ENCODE results near the gene C12orf43.

Gene C12orf43

DNA sequence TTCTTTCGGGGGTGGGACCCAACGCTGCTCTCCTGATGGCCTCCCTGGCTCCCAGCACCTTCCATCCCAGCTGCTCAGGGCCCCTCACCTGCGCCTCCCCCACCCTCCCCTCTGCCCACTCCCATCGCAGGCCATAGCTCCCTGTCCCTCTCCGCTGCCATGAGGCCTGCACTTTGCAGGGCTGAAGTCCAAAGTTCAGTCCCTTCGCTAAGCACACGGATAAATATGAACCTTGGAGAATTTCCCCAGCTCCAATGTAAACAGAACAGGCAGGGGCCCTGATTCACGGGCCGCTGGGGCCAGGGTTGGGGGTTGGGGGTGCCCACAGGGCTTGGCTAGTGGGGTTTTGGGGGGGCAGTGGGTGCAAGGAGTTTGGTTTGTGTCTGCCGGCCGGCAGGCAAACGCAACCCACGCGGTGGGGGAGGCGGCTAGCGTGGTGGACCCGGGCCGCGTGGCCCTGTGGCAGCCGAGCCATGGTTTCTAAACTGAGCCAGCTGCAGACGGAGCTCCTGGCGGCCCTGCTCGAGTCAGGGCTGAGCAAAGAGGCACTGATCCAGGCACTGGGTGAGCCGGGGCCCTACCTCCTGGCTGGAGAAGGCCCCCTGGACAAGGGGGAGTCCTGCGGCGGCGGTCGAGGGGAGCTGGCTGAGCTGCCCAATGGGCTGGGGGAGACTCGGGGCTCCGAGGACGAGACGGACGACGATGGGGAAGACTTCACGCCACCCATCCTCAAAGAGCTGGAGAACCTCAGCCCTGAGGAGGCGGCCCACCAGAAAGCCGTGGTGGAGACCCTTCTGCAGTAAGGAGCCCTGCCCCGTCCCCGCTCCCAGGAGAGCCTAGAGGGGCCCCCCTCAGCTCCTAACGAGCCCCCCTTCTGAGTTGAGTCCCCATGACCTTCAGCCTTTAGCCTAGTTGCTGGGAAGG, 37.7 kb downstream of the C12orf43 start, which contains the start of gene HNF1A:
HNF1A (plus strand) TSS at position 248 of the 924 bp plus-strand sequence; CDS start at position 474, 226 bp downstream.
- DNase-seq (ENCODE audit: low read depth): no peak

DNA sequence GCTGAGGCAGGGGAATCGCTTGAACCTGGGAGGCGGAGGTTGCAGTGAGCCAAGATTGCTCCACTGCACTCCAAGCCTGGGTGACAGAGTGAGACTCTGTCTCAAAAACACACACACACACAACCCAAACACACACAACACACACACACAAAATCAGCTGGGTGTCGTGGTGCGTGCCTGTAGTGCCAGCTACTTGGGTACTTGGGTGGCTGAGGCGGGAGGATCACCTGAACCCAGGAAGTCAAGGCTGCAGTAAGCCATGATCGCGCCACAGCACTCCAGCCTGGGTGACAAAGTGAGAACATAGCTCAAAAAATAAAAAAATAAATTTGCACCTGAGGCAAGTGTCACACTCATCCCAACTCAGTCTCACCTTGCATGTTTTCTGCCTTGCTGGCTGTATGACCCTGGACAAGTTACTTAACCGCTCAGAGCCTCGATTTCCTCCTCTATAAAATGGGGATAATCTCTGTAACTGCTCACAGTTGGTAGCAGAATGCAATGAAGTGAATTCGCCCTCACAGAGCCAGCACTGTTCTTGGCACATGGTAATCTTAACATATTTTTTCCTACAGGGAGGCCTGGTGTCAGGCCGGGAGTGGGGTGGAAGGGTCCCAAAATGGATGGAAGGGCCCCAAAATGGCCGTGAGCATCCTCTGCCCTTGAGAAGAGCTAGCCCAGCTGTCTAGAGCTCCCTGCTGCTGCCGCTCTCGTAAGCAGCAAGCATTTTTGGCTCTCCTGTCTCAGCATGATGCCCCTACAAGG, 38.6 kb downstream of the C12orf43 start:
- no peak for DNase-seq (ENCODE audit: low read depth)

DNA sequence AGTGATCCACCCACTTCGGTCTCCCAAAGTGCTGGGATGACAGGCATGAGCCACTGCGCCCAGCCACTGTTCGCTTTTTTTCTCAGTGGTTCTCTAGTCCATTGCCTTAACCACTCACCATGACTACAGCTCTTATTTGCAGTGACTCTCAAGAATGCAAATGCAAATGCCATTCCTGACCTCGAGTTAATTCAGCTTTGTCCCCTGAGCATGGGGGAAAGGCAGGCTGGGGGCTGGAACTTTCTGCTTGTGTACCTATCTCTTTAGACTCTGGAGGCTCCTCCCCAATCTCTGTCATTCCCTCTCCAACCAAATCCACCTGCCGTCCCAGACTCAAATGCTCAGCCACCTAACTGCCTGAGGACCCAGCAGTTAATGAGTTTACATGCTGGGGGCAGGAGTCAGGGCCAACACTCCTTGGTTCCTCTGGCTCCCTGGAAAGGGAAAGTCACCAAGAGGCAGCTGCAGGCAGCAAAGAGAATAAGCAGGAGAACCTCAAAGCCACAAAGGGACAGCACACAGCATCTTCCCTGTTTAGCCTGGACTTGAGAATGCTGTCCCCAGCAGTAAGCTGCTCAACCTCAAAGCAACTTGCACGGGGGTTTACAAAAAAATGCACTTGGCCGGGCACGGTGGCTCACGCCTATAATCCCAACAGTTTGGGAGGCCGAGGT, 43.3 kb downstream of the C12orf43 start:
- DNase-seq (ENCODE audit: low read depth): no peak

DNA sequence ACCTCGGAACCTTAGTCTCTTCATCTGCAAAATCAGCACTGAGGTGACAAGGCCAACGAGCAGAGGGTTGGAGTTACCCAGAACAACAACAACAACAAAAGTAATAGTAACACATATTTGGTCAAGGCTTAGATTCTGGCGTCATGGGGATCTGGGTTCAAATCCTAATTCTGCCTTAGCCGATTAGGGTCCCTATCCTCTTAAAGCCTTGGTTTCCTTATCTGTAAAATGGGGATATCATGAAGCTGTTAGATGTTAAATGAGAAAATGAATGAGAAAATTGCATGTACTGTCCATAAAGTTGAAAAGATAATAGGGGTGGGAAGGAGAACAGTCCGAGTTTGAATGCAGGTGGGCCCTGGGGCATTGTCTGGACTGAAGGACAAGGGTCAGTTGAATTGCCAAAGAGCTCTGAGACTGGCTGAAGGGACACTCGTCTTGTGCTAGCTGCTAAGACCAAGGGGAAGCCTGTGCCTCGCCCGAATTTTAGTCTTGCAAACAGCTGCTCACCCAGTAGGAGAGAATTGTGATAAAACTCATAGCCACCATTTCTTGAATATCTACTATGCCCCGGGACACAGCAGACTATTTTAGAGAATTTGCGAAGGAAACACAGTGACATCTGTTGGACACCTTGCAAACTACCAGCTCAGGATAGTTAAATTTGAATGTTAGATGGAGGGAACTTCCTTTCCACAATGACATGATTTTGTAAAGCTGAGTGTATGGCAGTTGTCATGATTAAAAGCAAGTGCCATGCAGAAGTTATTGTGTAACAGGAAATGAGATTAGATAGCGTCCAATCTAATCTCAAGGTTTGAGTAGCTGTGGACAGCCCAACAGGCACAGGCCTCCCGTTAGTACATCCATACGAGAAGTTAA, 44.7 kb downstream of the C12orf43 start:
- peak; percentile 8 for DNase-seq (ENCODE audit: low read depth)

DNA sequence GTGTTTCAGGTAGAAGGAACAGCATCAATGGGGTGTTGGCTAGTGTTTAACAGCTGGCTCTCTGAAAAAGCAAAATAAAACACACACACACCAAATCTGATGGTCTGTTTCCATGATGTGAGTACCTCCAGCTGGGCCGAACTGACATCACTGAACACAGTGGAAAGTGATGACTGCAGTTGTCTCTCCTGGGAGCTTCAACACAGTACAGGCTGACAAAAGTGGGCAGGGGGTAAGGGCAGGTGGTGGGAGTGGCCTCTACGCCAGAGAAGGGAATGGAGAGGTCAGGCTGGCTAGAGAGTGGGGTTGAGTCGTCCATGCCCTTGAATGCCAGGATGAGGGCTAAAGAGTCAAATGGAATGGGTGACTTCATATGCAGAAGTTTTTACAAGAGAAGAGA, 46.0 kb downstream of the C12orf43 start:
- DNase-seq (ENCODE audit: low read depth): no peak

DNA sequence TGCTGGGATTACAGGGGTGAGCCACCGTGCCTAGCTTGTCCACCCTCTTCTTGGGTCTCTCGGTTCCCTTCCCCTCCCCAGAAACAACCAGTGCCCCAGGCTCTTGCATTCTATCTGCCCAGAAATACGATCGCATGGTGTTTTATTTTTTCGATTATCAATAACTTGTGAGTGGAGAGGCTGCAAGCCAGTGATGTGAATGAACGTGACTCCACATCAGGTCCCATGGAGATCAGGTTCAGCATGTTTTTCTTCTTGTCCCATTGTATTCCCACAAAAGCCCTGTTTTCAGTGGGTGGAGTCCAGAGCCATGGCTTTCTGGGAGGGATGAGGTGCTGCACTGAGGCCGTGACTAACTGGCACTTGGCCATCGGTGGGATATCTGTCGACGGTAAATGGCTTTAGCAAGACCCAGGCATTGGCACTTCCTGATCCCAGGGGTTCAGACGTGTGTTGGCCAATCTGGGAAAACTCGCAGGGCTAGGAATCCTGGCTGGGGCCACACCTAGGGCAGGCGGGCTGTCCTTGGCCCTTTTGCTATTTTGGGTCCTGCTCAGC, 50.7 kb downstream of the C12orf43 start:
- DNase-seq (ENCODE audit: low read depth): no peak

DNA sequence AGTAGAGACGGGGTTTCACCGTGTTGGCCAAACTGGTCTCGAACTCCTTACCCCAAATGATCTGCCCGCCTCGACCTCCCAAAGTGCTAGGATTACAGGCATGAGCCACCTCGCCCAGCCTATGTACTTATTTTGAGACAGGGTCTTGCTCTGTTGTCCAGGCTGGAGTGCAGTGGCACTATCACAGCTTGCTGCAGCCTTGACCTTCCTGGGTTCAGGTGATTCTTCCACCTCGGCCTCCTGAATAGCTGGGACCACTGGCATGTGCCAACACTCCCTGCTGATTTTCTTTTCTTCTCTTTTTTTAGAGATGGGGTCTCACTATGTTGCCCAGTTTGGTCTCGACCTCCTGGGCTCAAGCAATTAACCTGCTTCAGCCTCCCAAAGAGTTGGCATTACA, 52.0 kb downstream of the C12orf43 start:
- DNase-seq (ENCODE audit: low read depth): no peak

DNA sequence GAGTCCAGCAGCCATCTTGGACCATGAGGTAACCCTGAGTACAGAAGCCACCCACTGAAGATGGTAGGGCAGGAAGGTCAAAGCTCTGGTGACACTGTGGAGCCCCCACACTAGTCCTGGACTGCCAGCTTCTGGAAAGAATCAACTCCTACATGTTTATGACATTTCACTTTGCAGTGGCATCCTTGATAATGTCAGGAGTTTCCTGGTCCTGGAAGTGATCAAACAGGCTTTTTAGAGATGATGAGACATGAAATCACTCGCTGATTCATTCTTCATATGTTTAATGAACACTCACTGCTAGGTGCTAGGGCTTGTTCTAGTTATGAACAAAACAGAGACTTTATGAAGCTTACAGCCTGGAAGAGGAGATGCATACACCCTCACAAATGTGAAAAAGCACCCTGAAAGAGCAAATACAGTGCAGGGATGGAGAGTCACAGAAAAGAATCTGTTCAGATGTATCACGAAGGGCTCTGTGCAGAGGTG, 53.7 kb downstream of the C12orf43 start:
- no peak for DNase-seq (ENCODE audit: low read depth)

DNA sequence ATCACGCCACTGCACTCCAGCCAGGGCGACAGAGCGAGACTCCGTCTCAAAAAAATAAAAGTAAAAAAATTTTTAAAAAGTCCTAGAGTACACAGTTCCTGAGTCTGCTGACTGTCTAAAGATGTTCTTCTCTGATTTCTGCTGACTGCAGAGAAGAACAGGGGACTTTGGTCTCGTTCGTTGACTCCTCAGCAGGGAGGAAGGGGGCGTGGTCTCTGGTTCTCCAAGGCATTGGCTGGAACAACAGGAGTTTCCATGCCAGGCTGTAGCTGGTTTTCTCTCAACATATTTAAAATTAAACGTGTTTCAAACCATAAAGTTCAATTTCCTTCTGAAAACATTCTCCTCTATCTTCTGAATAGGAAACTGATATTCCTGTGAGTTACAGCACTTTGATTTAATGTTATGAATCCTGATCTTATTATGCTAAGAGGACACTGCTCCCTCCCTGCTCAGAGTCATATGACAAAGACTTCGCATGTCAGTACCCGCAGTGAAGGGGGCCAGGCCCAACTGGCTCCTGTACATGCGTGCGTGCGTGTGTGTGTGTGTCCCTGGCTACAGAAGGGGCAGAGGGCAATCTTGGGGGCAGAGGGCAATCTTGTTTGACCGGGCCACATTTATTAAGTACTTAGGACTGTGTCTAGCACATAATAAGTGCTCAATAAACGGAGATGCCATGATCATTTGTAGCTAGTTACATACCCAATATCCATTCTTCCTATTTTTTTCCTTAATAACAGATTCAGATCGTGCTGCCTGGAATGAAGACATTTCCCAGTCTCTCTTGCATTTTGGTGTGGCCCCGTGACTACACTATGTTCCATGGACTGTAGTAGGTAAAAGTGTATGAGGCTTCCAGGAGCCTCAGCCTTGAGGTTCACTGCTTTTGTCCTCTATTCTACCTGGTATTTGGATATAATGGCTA, 54.4 kb downstream of the C12orf43 start:
- no peak for DNase-seq (ENCODE audit: low read depth)

DNA sequence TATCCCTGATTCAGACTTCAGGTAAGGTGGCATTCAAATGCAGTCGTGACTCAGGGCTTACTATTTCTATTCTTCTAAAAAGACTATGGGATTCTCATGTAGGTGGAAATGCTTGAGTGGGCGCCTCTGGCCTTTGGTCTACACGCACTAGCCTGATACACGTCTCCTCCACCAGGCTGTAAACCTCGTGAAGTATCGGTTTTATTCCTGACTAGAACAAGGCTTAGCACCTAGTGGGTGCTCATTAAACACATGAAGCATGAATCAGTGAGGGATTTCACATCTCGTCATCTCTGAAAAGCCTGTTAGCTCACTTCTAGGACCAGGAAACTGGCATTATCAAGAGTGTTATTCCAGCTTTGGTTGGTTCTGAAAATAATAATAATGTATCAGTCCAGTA, 55.6 kb downstream of the C12orf43 start:
- DNase-seq (ENCODE audit: low read depth): no peak

DNA sequence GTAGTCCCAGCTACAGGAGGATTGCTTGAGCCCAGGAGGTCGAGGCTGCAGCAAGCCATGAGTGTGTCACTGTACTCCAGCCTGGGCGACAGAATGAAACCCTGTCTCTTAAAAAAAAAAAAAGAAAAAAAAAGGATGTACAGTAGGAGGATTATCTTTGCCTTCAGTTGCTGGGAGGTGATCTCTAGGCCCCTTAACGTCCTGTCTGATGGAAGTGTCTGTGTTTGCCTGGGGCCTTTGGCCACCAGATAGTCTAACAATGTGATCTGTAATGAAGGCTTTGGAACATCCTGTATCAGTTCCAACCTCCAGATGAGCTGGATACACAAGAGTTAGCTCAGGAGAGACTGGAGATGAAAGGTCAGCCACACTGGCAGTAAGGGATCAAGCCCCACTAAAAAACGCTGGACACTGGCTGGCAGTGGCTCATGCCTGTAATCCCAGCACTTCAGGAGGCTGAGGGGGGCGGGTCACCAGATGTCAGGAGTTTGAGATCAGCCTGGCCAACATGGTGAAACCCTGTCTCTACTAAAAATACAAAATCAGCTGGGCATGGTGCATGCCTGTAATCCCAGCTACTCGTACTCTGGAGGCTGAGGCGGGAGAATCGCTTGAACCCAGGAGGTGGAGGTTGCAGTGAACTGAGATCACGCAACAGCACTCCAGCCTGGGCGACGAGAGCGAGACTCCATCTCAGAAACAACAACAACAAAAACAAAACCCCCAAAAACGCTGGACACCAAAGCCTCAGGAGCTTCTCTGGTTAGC, 57.0 kb downstream of the C12orf43 start:
- no peak for DNase-seq (ENCODE audit: low read depth)

DNA sequence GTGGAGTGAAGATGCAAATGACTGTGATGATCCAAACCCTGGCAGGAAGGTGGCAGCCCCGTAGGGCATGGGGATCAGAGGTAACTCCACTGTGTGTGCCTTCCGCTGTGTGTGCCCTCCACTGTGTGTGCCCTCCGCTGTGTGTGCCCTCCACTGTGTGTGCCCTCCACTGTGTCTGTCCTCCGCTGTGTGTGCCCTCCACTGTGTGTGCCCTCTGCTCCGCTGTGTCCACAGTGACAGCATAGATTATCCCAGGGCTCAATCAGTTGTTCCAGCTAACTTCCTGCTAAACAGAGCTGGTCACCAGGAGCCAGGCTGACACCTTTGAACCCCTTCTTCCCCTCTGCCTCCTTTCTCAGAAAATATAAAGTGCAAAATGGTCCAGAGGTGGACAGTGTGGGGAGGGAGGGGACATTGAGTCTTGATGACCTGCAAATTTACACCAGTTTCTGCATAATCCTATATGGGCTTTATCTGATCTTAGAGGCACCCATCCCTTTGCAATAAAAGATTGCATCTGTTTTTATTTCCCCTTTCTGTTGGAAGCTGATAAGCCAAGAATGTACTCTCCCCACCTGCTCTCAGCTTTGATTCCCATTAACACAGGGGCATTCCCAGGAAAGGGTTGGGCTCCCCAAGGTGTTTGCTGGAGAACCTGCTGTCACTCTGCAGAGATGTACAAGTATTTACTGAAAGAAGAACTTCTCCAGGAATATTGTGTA, 59.5 kb downstream of the C12orf43 start:
- no peak for DNase-seq (ENCODE audit: low read depth)

DNA sequence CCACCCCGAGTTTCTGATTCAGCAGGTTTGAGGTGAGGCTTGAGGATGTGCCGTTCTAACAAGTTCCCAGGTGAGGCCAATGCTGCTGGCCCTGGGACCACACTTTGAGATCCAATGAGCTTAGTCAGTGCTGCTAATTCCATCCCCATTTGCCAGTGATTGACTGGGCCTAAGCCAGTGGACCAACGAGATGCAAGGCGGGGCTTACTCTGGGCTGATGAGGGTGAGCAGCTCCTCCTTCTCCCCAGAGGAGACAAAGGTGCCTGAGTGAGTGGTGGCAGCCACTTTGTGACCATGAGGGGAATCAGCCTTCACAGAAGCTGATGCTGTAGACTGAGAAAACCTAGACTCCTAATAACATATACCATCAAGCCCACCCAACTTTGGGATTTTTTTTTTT, 61.1 kb downstream of the C12orf43 start:
- DNase-seq (ENCODE audit: low read depth): no peak

DNA sequence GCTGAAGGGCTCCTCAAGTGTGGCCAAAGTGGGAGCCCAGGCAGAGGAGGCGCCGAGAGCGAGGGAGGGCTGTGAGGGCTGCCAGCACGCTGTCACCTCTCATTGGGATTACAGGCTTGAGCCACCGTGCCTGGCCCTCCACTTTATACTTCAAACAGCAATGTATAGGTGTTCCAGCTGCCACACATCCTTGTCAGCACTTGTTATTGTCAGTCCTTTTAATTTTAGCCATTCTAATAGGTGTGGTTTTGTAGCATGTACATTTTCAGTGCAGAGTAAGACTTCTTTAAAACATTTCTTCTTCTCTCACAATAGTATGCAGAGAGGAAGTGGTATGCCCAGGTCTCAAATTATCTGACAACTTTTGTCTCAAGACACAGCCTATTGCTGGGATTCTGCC, 65.5 kb downstream of the C12orf43 start:
- no peak for DNase-seq (ENCODE audit: low read depth)
